LHCN-M2 (cell line): Measurements from ENCODE around the gene IPCEF1. TPM values are rescaled to one million over a fixed set of nuclear protein-coding genes. Genes with fewer than 3 reads are reported as not detected.

ENCODE experiments used
- DNase-seq: peaks from one replicate; pipeline ENCODE4 v3.0.0-alpha.2; 2012; ENCODE audit warnings: low read depth
- total RNA-seq: library from RNA; depleted of rRNA; stranded (reverse); fragments of >200 nt; gene quantifications from 2 replicates; pipeline ENCODE4 v1.2.3, GENCODE V29; 2014

Gene IPCEF1
- total RNA-seq, 1 experiment from 2014 or later: not detected

DNA sequence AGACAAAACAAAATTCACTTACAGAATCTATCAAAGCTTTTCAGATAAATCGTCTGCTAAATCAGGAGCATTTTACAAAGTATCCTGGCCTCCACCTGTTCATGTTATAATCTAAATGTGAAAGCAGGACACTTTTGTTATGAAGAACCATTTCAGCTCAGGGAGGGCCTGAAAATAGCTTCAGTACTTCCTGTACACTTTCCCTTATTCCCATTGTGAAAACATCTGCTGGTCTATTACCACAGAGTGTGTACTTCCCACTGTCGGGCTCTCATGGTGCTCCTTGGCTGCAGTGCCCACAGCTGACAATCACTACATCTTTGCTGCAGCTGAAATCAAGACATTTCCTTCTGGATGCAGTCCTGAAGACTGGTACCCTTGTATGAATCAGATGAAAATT lies 189.5 kb downstream of the IPCEF1 start:
- DNase-seq: no peak

GRCh38 chr6:154166140-154166539 lies 190.5 kb downstream of the IPCEF1 start:
- no peak for DNase-seq

GRCh38 chr6:154165478-154165877 lies 191.1 kb downstream of the IPCEF1 start:
- no peak for DNase-seq

- no peak for DNase-seq
Observed at GRCh38 chr6:154164397-154164796, 192.2 kb downstream of the IPCEF1 start.

DNA sequence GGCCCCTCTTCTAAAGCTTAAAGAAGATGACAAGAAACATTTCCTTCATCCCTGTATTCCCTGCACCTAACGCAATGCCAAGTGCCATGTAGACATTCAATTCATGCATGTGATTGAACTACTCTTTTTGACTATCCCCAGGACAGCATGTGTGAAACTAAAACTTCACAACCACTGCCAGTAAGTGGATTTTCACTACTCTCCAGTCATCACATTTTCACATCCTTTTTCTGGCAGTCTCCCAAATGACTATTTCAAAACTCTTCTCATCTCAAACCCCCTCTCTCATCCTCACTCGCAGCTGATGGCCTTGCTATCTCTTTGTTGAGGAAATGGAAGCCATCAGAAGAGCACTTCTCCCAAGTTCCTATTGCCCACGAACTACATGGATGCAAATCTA lies 194.9 kb downstream of the IPCEF1 start:
- no peak for DNase-seq

GRCh38 chr6:154159126-154159525 lies 197.5 kb downstream of the IPCEF1 start:
- DNase-seq: no peak

GRCh38 chr6:154157706-154158105 lies 198.9 kb downstream of the IPCEF1 start:
- DNase-seq: no peak

GRCh38 chr6:154157082-154157481 lies 199.5 kb downstream of the IPCEF1 start:
- DNase-seq: no peak

DNA sequence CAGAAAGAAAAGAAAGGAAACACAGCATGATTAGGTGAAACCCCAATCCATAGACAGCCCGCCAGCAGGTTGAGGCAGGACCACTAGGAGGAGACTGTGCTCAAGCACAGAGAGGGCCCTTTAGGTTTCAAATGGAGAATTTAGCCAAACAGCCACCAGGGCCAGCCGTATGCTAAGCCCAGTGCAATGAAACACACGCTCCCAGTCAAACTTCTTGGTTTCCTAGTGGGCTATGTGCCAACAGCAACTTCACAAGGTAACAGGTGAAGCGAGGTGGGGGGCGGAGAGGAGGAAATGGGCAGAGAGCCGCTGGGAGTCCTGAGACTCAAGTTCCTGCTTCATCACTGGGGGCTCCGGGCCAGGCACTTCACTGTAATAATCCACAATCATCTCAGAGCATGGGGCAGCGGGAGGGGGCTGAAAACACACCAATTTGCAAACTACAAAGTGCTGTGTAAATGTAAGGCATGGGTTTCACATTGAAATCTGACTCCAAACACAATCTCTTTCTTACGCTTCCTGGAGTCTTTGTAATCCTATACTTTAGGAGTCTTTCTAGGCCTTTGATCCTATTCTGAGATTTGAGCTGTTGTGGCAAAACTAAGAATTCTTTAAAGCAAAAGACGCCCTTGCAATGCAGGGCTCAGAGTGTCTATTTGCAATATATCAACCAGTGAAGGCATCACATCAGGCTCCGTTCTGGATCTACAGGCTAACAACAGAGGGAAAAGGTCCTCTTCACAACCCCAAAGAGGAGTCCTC lies 200.3 kb downstream of the IPCEF1 start:
- peak; percentile 11 for DNase-seq

DNA sequence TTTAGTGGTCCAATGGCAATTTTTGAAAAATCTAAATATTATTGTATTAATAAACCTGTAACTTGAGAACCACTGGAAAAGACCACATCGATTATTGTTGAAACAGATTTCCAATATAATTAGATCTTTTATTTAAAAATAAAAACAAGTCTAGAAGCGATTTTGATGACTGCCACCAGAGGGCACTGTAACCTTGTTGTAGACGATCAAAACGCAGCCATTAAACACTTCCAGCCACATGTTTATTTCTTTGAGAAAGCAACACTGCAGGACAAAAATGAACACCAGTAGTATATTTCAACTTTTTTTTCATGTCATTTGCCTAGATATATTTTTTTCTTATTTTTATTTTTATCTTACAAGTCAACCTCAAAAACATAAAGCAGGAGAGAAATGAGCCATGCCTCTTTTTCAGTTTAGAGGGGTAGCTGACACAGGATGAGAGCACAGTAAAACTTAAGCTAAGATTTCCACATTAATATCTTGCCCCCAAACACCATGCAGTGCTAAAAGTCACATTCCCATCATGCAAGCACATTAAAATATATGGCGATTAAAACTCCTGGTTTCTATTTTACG lies 202.1 kb downstream of the IPCEF1 start:
- DNase-seq: peak; percentile 52

GRCh38 chr6:154143753-154144152 lies 212.8 kb downstream of the IPCEF1 start:
- DNase-seq: no peak

DNA sequence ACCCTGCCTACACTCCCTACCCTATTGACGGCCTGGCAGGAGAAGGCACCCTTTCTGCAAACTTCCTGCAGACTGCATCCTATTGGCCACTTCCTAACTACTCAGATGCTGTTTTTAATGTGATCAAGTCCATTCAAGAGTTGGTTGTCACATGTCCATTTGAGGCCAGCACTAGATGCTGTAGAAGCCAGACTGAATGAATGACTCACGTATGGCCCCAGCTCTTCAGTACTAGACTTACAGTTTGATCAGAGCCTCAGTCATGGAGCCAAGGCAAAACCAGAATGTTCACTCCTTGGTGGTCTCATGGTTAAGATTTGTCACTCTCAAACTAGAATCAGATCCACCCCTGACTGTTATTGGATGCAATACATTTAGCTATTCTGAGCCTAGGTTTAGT lies 215.9 kb downstream of the IPCEF1 start:
- no peak for DNase-seq

DNA sequence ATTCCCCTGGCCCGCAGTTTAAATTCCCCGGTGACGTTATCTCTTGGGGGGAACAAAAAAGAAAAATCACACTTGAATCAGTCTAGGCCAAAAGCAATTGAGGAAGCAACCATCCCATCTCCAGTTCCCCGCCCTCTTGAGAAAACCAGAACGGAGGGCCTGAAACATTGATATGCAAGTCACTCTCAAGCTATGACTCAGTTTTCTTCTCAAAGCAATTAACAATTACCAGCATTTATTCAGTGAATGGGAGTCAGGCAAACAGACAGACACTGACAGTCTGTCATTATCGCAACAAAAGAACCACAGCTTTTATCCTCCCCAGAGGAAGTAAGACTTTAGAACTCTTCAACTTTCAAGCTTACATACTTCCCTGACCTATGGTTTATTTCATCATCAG lies 216.7 kb downstream of the IPCEF1 start:
- DNase-seq: no peak

- peak; percentile 1 for DNase-seq
Observed at GRCh38 chr6:154138793-154139192, 217.8 kb downstream of the IPCEF1 start.

- DNase-seq: no peak
Observed at GRCh38 chr6:154134471-154135147, 222.0 kb downstream of the IPCEF1 start.

GRCh38 chr6:154127657-154128056 lies 228.9 kb downstream of the IPCEF1 start:
- DNase-seq: no peak

DNA sequence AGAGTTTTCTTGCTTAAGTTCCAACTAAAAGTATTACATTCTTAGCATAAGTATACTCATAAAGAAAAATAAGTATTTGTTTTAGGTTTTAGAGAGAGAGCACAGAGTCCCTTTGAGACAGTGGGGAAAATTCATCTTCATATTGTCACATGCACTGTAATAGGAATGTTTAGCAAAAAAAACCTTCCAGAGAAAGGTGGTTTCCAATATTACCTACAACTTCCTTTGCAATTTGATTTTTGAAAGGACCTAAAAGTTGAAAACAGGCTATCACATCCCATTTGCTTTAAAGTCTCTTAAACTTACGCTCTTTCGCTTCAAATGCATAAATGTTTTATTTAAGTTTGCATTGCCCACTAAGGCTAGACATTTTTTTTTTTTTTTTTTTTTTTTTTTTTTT lies 231.2 kb downstream of the IPCEF1 start:
- DNase-seq: no peak

DNA sequence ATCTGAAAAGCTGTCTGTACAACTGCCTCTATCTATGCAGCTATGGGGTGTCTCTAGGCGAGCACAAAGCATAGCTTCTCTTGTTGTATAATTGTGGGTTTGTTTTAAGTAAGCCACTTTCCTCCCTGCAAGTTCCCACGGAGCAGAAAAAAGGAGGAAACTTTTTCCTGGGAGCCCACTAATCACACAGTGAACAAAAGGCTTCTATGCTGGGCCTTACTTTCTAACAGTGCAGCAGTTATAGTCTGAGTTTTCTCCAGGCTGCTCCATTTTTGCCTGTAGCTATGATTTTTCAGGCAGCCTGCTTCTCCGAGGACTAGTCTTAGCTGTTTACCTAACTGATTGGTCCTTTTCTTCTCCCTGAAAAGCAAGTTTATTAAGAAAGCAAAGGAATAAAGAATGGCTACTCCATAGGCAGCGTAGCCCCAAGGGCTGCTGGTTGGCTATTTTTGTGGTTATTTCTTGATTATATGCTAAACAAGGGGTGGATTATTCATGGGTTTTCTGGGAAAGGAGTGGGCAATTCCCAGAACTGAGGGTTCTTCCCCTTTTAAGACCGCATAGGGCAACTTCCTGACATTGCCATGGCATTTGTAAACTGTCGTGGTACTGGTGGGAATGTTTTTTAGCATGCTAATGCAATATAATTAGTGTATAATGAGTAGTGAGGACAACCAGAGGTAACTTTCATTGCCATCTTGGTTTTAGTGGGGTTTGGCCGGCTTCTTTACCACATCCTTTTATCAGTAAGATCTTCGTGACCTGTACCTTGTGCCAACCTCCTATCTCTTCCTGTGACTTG lies 233.2 kb downstream of the IPCEF1 start:
- no peak for DNase-seq

DNA sequence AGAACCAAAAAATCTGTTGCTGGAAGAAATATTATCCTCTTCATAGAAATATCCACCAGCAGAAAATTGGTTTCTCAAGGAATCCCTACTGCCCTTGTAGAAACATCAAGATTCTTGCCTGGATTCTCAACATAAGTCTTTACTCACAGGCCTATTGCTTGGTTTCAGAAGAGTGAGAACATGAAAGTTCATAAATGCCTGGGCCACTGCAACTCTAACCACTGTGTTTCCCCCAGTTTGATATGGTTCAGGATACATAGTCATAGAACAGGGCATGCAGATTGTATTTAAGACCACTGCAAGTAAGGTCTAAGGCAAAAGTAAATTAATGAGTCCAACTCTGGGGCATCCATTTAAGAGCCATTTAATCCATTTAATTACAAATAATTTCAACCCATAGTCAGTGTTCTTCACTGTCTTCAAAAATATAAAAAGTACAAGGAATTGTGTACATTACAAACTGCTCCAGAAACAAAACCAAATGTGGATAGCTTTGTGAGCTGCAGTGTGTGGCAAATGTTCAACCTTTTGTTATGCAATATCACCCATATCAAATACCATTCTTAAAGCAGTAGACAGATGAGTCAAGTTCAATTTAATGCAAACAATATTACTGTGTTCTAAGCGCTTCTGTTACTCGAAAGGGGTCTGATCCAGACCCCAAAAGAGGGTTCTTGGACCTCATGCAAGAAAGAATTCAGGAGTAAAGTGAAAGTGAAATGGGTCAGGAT lies 234.2 kb downstream of the IPCEF1 start:
- DNase-seq: no peak

DNA sequence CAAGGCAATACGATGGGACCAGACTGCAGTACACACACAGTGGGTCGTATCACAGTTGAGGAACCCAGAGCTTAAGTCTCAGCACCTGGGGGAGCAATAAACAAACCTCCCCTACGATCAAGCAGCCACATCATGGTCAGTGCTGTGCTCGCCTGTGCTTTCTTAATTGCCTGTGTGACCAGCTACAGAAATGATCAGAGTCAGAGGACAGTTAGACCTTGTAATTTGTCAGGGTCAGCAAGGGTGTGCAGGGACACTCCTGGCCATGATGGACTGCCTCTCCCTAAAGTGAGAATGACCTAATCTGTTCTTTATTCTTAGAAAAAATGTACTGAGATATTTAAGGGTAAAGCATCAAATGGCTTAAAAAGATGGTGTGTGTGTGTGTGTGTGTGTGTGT lies 239.1 kb downstream of the IPCEF1 start:
- DNase-seq: no peak

DNA sequence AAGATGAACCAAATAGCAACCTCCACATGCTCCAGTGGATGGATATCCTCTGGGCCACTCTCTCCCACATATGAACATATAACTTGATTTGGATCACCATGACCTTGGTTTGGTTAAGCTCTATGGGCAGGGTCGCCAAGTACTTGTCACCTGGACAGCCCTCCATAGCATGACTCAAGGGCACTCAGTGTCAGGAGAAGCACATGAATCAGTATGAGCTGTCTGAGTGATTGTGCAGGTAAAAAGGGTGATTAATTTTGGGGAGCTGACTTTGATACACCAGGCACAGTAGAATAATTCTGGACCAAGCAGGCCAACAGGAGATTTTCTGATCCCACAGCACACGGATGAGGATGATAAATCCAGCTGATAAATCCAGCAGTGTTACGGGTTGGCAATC lies 243.2 kb downstream of the IPCEF1 start:
- DNase-seq: no peak
